ENCODE measurements around the gene PYDC2. TPM values are rescaled to one million over a fixed set of nuclear protein-coding genes. Genes with fewer than 3 reads are reported as not detected.

The PYDC2 gene
- total and polyA plus RNA-seq, 10 of the 15 experiments (the other 5 are each of a cell fraction or from before 2014, with no cell fraction given) = not detected

GRCh38 chr3:191476066-191476772 is 15.3 kb downstream of the PYDC2 start:
- WGBS (ENCODE audit: insufficient coverage, insufficient replicate concordance, low lambda C conversion rate, missing lambda C conversion rate) = 24% methylated on average over 4 of the region's 4 CpGs
- no peak overlapping the region for H3K27ac ChIP-seq (ENCODE audit: control insufficient read depth, insufficient read depth)
- H3K4me3 ChIP-seq = no peak overlapping the region
- BruUV-seq (replicated peaks) = no TSS peak
- RAD21 ChIA-PET (ENCODE audit: unreplicated experiment) = no interaction called here
- H2AFZ ChIP-seq (ENCODE audit: control insufficient read depth, low read depth, low read length) = no peak overlapping the region
- H3K4me2 ChIP-seq (ENCODE audit: control insufficient read depth, insufficient read depth) = no peak overlapping the region
- FAIRE-seq (no peak), ATAC-seq (no peak), DNase-seq (ENCODE audit: low read depth, low spot score) (no peak)
- intact Hi-C loops (cut with micrococcal nuclease; ENCODE audit: unreplicated experiment) (no loop called here), in situ Hi-C loops (cut with MboI) (no loop called here)
- no peaks in the 10 kb centered on the region for H3K36me3 ChIP-seq (ENCODE audit: control insufficient read depth in 2 of 2, insufficient read depth in 2 of 2, low read length in 1 of 2)
- POLR2A ChIA-PET = no interaction called here
- no peaks in the 10 kb centered on the region for H3K79me2 ChIP-seq (ENCODE audit: control insufficient read depth, insufficient read depth, low read length)
- H3K9me3 ChIP-seq (replicated peaks; ENCODE audit: control insufficient read depth, insufficient read depth, low read length) = no peaks in the 10 kb centered on the region
- H3K27me3 ChIP-seq (replicated peaks in 1 of 2; ENCODE audit: control insufficient read depth in 2 of 2, insufficient read depth in 2 of 2, low read length in 1 of 2) = no peaks in the 10 kb centered on the region; a peak in 1 of 4 replicates
- no peak overlapping the region for H3K9ac ChIP-seq (ENCODE audit: control insufficient read depth, insufficient read depth, low read length)
- H3K4me1 ChIP-seq (ENCODE audit: control insufficient read depth, insufficient read depth, low read length) = no peaks in the 10 kb centered on the region
- CTCF ChIA-PET = no interaction called here
- SMC1A ChIA-PET (ENCODE audit: uncharacterized antibody, unreplicated experiment) = no interaction called here
- H4K20me1 ChIP-seq (ENCODE audit: control insufficient read depth, insufficient read depth) = no peaks in the 10 kb centered on the region
- TF ChIP-seq RELB (IDR thresholded peaks at IDR 0.05; ENCODE audit: low read depth) (no peak), CREB1 (IDR thresholded peaks at IDR 0.05; ENCODE audit: low read depth) (no peak), ESRRA (IDR thresholded peaks at IDR 0.05; ENCODE audit: low read length) (no peak), ZNF592 (IDR thresholded peaks at IDR 0.05) (no peak), JUNB (IDR thresholded peaks at IDR 0.05) (no peak), IRF5 (IDR thresholded peaks at IDR 0.05; ENCODE audit: borderline replicate concordance) (no peak), FOS (IDR thresholded peaks at IDR 0.05; ENCODE audit: borderline replicate concordance, extremely low read depth, insufficient read length) (no peak), FOXM1 (IDR thresholded peaks at IDR 0.05; ENCODE audit: low read depth, low read length) (no peak), BHLHE40 (IDR thresholded peaks at IDR 0.05; ENCODE audit: borderline replicate concordance in 1 of 2, low read depth in 2 of 2, low read length in 1 of 2) (no peak), PAX8 (IDR thresholded peaks at IDR 0.05) (no peak), E2F4 (IDR thresholded peaks at IDR 0.05; ENCODE audit: low read depth, low read length) (no peak), SKIL (IDR thresholded peaks at IDR 0.05; ENCODE audit: low read depth, poor library complexity, severe bottlenecking) (no peak), POU2F2 (IDR thresholded peaks at IDR 0.05; ENCODE audit: borderline replicate concordance, low read depth, low read length) (no peak)

Measured in GM12878 (cell line).